GM18505 (cell line): Measurements from ENCODE around the gene DNAJC7.
A peak's percentile ranks its signal among the peaks of the same experiment; 100 is the strongest.

Experiments used
- ATAC-seq: cut with Tn5 transposase; IDR thresholded peaks from one replicate; pipeline ENCODE4 v1.9.1; 2021; ENCODE audit not compliant: unreplicated experiment
- POLR2A ChIP-seq: IDR thresholded peaks from 4 replicates; pipeline ENCODE4 v1.6.1; 2011; ENCODE audit warnings: borderline replicate concordance; ENCODE audit not compliant: insufficient read depth, insufficient read length; ENCODE audit errors: extremely low read depth

The DNAJC7 gene

GRCh38 chr17:41968676-41969075 lies 48.6 kb downstream of the DNAJC7 start:
- no peak for ATAC-seq

GRCh38 chr17:41967921-41968578 lies 49.2 kb downstream of the DNAJC7 start:
- TF ChIP-seq POLR2A = no peak
- no peak for ATAC-seq

More at GRCh38 chr17:41968676-41969075, 48.6 kb downstream of the DNAJC7 start:
- no peak for TF ChIP-seq POLR2A

DNA sequence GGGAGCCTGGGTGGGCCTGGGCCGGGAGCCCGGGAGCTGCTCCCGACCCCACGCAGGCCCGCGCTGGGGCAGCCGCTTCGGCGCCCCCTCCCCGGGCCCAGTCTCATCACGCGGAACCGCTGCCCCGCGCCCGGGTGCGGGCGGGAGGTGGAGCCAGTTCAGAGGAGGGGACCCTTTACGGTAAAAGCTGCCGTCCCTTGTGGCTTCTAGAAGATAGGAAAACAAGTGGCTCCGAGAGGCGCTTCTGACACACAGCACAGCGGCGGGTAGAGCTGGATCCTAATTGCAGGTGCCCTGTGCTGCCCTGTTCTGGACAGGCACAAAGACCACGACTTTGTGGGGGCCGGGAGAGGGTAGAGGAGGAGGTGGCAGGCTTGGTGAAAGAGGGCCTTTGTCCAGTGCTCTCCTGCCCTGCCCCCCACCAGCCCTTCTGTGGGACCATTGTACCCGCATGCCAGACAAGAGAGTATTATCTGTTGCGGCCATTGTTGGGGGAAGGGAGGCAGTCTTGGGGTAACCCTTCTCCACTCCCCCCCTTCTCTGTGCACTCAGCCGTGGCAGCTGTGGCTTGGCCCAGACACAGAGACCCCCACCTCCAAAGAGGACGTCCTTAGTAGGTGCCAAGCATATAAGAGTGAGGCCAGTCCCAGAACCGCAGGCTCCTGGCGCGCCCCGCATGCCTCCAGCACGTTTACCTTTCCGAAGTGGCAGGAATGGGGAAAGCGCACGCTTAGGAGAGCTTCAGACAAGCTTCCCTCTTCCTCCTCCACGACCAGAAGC lies 49.9 kb downstream of the DNAJC7 start:
- ATAC-seq = peak; percentile 20
- TF ChIP-seq POLR2A = no peak

GRCh38 chr17:41966463-41967140 lies 50.6 kb downstream of the DNAJC7 start, which contains the start of gene CNP:
Gene CNP (plus strand): TSS chr17:41966795. CDS start chr17:41966885, 90 bp downstream.
- peak; percentile 89 for TF ChIP-seq POLR2A
- ATAC-seq = peak; percentile 72

- no peak for ATAC-seq
- TF ChIP-seq POLR2A = peak; percentile 44
These were observed 51.4 kb downstream of the DNAJC7 start for GRCh38 chr17:41965694-41966462.

DNA sequence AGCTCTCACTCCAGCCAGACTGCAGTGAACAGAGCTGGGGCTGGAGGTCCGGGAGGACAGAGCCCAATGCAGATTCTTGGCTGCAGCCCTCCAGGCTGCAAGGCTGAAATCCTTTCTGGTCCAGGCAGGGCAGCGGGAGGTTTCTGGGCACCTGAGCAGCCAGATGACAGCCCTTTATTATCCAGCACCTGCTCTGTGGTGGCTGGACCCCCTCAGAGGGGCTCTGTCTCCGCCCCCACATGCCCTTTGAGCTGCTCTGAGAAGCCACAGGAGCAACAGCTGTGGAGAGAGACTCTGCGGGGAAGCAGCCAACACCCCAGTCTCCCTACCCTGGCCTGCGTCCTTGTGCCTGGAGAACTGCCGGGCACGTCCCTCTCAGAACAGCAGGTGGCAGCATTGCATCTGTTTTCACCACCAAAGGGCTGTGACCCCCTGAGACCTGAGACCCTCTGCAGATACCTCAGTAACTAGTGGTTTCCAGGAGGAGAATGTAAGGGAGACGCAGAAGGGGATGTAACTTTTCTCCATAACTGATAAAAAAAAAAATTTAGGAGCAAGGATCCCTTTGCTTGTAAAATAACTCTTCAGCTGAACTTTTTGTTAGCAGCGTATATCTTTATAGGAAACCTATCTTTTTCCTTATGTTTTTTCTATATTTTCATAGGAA lies 54.3 kb downstream of the DNAJC7 start:
- no peak for ATAC-seq
- no peak for TF ChIP-seq POLR2A

DNA sequence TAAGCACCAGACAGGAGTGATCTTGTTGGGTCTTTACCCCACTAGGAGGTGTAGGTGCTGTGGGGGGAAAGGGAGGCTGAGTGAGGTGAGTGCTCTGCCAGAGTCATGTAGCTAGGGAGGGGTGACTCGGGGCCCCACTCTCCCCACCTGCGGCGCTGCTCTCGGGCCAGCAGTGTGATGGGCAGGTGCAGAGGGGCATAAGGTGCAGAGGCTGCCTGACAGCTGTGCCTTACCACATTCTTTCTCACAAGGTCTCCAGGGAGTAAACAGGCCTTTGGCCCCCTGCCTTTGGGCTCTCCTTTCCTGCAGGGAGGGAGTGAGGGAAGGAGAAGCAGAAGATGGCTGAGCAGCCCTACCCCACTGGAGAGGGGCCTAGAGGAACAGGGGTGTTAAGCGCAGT lies 55.1 kb downstream of the DNAJC7 start:
- TF ChIP-seq POLR2A = no peak
- ATAC-seq = no peak

DNA sequence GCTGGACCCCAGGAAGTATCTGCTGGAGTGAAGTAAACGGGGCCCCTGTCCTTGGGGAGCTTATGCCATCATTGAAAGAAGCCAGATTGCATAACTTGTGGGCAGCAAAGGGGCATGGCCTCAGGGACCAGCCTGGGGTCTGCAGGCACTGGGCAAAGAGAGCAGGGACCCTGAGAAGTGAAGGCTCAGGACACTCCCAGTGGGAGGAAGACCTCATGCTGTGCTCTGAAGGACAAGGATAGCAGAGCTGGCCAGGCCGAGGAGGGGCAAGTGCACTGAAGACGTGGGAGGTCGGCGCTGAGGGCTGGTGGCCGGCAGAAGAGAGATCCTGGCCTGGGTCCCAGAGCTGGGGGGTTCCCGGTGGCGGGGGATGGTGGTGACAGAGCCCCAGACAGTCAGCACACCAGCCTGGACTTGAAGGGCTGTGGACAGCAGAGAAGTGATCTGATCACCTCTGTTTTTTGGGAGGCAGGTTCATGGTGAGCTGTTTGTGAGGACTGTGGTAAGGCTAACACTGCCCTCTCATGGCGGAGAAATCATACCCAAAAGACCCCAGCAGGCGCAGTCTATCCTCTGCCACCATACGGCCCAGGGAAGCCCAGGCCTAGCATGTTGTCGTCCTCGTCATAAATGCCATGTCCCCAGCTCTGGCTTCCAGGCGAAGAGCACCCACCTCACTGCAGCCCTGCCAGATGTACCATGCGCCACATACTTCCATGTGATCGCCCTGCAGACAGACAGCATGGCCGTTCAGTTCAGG lies 57.7 kb downstream of the DNAJC7 start:
- no peak for TF ChIP-seq POLR2A
- ATAC-seq = no peak

DNA sequence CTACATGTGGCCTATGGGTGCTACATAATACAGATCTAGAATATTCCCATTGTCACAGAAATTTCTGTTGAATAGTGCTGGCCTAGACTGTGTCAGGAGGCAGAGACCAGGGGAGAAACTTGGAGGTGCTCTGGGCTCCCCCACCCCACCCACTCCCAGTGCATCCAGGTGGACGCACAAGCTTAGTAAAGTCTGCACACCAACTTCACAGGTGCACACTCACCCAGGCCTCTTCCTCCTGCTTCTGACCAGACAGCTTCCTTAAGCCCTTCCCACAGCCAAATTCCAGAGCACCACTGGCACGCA lies 58.3 kb downstream of the DNAJC7 start:
- no peak for ATAC-seq
- no peak for TF ChIP-seq POLR2A

DNA sequence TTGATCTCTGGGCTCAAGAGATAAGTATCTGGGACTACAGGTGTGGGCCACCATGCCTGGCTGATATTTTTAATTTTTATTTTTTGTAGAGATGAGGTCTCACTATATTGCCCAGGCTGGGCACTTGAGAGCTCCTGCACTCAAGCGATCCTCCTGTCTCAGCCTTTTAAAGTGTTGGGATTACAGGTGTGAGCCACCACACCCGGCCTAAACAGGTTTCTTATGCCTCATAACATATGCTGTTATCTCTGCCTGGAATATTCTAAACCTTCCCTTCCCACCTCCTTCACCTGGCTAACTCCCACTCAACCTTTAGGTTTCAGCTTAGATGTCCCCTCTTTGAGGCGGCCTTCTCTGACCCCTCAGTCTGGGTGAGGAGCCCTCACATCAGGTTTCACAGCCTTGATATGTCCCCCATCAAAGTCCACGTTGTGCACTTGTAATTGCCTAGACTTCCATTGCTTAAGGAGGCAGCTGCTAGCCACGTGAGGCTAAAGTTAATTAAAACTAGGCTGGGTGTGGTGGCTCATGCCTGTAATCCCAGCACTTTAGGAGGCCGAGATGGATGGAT lies 59.3 kb downstream of the DNAJC7 start:
- ATAC-seq = no peak

GRCh38 chr17:41957031-41957868 lies 60.0 kb downstream of the DNAJC7 start:
- TF ChIP-seq POLR2A = no peak
- no peak for ATAC-seq

More for the DNA sequence above, 59.3 kb downstream of the DNAJC7 start:
- no peak for TF ChIP-seq POLR2A
